M059J (cell line): ENCODE measurements around the gene MGAT5. TPM values are rescaled to one million over a fixed set of nuclear protein-coding genes. Genes with fewer than 3 reads are reported as not detected.

Experiments
- DNase-seq: peaks from one replicate; pipeline ENCODE4 v3.0.0-alpha.2; 2012; ENCODE audit warnings: low read depth
- total RNA-seq: library from RNA; depleted of rRNA; stranded (reverse); fragments of >200 nt; shearing (Covaris generic); gene quantifications from 2 replicates; pipeline ENCODE4 v1.2.3, GENCODE V29; 2014

MGAT5 gene
- total RNA-seq, 1 experiment from 2014 or later, result 21.2 TPM

- peak; percentile 86 for DNase-seq
Observed at GRCh38 chr2:134231965-134232340, 21.9 kb upstream of the MGAT5 start.

DNA sequence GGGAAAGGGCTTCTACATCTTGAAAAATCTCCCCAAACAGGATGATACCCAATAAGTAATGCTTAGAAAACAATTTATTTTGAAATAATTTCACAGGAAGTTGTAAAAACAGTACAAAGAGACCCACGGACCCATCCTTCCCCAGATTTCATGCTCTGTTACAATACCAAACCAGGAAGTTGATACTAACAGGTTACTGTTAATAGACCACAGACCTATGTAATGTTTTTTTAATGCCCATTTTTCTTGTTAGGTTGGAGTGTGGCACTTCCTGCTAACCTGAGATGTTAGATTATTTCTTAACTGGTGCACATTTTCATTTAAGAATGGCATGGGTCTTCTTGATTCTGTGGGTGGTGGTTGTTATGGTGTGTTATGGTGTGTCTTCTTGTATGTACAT, 21.4 kb upstream of the MGAT5 start:
- DNase-seq, result no peak

DNA sequence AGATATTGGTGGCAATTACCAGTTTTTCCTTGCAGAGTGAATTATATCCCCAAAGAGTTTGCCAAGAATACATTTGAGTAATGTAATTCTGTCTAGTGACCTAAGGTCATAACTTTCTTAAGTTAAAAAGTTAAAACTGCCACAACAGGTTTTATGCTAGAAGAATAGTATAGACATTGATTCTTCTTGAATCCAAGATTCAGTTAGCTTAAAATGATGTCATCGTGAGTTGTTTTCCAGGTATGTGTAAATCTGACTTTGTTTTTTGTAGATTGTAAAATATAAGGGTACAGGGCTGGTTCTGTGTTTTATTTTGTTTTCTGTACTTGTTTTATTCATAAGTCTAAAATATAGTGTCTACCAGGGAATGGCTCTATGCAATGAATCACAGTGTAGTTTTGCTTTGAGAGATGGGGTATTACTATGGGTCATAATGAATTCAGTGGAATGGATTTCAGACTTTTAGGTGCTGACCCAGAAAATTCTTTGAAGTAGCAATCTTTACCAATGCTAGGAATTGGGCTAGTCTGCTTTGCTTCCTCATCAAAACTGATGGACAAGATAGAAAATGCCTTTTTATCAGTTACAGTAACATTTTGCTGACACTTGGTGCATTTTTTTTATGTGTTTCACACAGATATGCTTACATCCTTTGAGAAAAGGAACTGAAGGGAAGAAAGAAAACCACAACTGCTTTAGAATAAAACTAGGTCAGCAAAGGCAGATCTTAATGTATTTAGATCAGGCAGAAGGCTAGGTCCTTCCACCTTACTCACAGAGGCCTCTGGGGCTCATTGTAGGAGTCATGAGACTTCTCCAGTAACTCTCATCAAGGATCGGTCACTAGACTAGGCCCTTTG, 20.8 kb upstream of the MGAT5 start:
- peak; percentile 35 for DNase-seq

GRCh38 chr2:134233728-134234136, 20.1 kb upstream of the MGAT5 start:
- DNase-seq, result no peak

- no peak for DNase-seq
Observed at GRCh38 chr2:134234535-134234934, 19.3 kb upstream of the MGAT5 start.

DNA sequence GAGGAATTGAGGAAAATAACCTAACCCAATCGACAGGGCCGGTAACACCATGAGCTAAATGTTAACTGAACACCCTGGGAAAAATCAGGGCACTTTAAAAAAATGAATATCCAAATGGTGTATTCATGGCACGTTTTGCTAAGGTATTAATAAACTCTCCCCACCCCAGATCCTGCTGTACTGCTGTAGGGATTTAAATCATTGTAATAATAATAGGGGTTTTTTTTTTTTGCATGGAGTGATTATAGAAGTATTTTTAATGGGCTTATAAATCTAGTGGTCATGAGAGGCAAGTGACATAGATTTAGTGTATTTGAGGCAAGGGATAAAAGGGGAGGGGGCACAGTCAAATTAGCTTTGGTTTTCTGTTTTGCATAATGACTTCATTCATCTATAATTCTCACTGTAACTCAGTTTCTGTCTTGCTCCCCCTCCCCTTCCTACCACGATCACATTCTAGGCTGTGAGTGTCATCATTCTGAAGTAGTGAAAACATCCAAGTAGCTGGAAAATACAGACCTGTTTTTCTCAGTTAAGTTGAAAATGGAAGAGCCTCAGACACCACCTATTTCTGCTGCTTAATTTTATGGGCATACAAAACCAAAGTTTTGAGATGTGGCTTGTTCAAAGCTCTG, 18.2 kb upstream of the MGAT5 start:
- no peak for DNase-seq

DNA sequence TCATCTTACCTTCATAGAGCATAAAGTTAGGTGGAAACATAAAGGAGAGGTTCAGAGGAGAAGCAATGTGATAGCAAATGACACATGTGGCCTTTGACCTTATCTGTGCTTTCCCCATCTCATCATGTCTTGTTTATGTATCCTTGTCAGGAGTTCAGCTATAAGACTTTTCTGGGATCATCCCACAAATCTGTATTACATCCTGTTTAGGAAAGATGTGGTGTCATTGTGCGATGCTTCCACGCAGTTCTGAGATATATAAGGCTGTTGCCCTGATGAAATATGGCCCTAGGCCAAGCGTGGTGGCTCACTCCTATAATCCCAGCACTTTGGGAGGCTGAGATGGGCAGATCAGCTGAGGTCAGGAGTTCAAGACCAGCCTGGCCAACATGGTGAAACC, 15.5 kb upstream of the MGAT5 start:
- no peak for DNase-seq

GRCh38 chr2:134240061-134240460, 13.8 kb upstream of the MGAT5 start:
- DNase-seq, result no peak

DNA sequence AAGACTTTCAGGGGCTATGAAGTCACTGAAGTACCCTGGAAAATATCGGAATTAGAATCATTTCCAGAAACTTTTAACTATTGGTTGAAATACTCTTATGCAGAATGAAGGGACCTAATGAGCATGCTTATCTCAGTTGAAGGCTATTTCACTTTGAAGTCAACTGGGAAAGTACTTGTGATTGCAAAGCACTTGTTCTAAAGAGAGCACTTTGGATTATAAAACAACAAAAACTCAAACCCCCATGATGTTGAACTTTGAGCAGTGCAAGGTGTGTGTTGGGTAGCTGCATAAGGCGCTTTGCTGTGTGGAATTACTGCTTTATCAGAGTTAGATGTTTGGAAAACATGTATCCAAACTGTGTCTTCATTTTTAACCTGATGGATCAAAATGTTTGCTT, 12.0 kb upstream of the MGAT5 start:
- DNase-seq, result no peak

DNA sequence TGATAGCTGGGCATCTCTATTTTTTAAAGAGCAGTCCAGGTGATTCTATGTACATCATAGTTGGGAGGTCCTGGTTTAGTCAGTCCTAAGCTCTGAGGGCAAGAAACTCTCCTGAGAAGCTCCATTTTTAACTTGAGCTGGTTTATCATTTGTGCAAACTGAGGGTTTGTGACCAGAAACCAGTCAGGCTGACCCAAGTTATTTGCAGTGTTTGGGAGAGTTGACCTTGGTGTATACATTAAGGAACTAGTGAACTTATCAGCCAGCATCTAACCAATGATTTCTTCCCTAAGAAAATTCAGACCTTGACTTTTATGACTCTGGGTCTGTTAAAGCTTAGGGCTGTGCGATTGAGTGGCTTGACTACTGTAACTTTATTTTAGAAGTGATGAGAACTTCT, 10.6 kb upstream of the MGAT5 start:
- DNase-seq, result no peak

DNA sequence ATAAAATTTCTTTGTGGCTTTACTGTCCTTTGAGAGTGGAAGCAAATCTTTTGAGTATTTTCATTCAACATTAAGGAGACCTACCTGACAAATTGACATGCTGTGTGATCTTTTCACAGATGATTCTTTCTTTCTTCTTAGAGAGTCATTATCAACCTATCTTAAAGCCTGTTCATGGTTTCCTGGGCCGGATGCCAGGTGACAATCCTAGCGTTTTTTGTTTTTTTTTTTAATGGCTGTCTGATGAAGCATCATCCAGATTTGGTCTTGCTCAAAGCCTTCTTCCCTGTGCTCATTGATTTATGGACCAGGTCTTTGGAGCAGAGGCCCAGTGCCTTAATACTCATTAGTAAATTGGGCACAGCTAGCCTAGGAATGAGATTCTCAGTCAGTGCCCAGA, 9.8 kb upstream of the MGAT5 start:
- peak; percentile 64 for DNase-seq

DNA sequence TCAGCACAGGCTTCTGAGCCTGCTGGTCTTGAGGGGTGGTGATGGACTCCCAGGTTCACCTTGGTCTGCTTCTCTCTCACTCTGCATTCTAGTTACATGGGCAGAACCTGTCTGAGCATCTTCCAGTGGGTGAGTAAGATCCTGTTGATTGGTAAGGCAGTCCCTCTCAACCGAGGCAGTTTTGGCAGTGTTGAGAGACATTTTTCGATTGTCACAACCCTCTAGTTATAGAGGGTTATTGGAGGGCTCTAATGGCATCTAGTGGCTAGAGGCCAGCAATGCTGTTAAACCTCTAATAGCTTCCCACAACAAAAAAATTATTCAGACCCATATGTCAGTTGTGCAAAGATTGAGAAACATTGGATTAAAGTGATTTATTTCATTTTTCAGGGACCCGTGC, 9.3 kb upstream of the MGAT5 start:
- DNase-seq, result no peak

- DNase-seq, result peak; percentile 75
Observed at GRCh38 chr2:134245340-134245984, 8.4 kb upstream of the MGAT5 start.

- DNase-seq, result no peak
Observed at GRCh38 chr2:134246154-134246874, 7.6 kb upstream of the MGAT5 start.

DNA sequence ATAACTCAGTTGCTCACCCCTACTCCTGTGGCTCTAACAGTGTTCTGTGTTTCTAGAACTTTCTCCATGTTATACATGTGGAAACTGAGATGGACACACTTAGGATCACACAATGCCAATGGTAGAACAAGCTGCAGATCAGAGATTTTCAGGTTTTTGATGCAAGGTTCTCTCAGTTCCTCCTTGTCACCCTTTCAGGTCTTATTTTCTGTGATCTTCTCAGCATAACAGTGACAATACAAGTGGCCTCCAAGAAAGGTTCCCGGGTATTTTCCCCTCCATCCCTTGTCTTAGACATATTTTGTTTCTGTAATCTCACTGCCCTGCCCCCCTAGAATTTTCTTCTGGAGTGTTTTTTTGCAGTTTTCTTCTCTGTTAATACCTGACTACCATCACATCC, 6.2 kb upstream of the MGAT5 start:
- DNase-seq, result no peak

DNA sequence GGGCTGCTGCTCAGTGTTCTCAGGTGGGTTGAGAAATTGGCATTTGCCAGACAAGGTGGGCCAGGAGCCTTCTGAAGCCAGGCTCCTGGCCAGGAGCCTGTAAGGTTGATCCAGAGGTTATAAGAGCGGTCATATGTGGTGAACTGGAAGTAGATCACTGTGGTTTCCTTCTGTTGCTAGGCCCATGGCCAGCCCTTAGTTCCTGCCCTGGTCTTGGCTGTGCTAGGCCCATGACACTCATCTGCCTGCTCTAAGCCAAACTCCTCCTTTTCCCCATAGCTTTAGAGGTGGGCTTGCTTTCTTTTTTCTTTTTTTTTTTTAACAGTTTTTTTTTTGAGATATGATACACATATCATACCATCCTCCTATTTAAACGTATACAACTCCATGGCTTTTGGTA, 5.0 kb upstream of the MGAT5 start:
- no peak for DNase-seq

- no peak for DNase-seq
Observed at GRCh38 chr2:134249755-134250154, 4.1 kb upstream of the MGAT5 start.

GRCh38 chr2:134250840-134251461, 2.9 kb upstream of the MGAT5 start:
- DNase-seq, result no peak

- peak; percentile 50 for DNase-seq
Observed at GRCh38 chr2:134252092-134252750, 1.7 kb upstream of the MGAT5 start.

GRCh38 chr2:134253117-134253704, 661 bp upstream of the MGAT5 start:
- DNase-seq, result no peak

DNA sequence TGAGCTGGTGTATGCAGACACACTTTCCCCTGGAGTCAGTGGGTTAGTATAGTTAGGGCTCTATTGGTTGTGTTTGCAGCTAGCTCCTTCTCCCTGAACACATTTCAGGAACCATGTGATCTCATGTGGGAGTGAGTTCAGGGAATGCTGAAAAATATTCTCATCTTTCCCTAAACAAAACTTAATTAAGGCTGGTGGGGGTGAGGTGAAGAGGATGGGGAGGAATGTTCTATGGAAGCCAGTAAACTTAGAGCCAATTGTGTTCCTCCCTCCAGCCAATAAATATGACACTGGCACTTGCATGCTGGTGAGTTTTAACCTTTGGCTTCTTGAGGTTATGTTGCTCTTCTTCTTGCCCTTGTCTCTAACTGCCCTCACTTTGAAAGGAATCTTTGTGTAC, 952 bp downstream of the MGAT5 start:
- no peak for DNase-seq
